Mesodermal cell (in vitro differentiated cells): ENCODE data around the gene TMEM219.
"Not testable (repeated sequence)": the region's sequence is repeated elsewhere in the genome, so short reads cannot be mapped to it uniquely, and the experiment has no call there.

Experiments
- H3K27ac ChIP-seq: 2 replicates; pipeline ENCODE4 v1.7.0; 2013; ENCODE audit warnings: mild to moderate bottlenecking, low read depth, low read length, moderate library complexity; ENCODE audit not compliant: severe bottlenecking
- H3K36me3 ChIP-seq: 2 replicates; pipeline ENCODE4 v1.7.1; 2013; ENCODE audit warnings: mild to moderate bottlenecking, low read length, moderate library complexity; ENCODE audit not compliant: control insufficient read depth, insufficient read depth
- H3K4me1 ChIP-seq: one replicate; pipeline ENCODE4 v1.7.1; 2013; ENCODE audit warnings: mild to moderate bottlenecking, low read length; ENCODE audit not compliant: insufficient read depth, control insufficient read depth, poor library complexity, severe bottlenecking
- H3K4me3 ChIP-seq: 2 replicates; pipeline ENCODE4 v1.7.0; 2013; ENCODE audit warnings: low read length, control low read depth, mild to moderate bottlenecking; ENCODE audit not compliant: insufficient read depth, poor library complexity, severe bottlenecking; ENCODE audit errors: extremely low read depth
- H3K9me3 ChIP-seq: 2 replicates; pipeline ENCODE4 v1.7.1; 2013; ENCODE audit warnings: mild to moderate bottlenecking, low read length, moderate library complexity; ENCODE audit not compliant: control insufficient read depth
- WGBS, 2 experiments: methylation state at CpG; one replicate each; pipeline ENCODE4 v1.1.5; 2013; ENCODE audit warnings: missing lambda C conversion rate in 2 of 2; ENCODE audit not compliant: insufficient coverage in 2 of 2; 5-methylcytosine and 5-hydroxymethylcytosine counted together

The TMEM219 gene

DNA sequence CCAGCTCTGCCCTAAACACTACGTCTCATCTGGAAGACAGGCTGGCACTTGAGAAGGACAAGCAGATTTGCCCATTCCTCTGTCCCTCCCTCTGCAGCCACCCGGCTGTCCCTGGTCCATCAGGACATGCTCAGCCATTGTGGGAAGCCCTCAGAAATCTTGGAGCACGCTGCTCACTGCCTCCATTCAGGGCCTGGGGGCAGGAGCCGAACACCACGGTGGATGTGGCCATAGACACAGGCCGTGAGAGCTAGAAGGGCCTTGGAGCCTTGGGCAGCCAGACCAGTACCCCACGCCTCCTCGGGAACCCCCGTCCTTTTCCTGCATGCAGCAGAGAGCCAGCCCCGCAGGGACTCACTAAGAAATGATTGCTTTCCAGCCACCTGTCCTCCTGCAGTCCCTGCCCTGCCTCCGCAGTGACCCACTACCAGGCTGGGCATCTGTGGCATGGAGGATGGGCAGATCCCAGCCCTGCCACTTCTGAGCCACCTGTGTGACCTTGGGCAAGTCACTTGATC lies 45.6 kb downstream of the TMEM219 start:
- no peaks in the 10 kb centered on the region for H3K9me3 ChIP-seq
- WGBS, 2 experiments, result 84 to 89% methylated on average over 10 to 11 of the region's 11 CpGs
- H3K36me3 ChIP-seq, result peaks cover 11% of the 10 kb centered on the region
- H3K27ac ChIP-seq, result no peak overlapping the region
- no peaks in the 10 kb centered on the region for H3K4me1 ChIP-seq
- no peak overlapping the region for H3K4me3 ChIP-seq

GRCh38 chr16:30009085-30009862 lies 47.4 kb downstream of the TMEM219 start:
- H3K9me3 ChIP-seq, result no peaks in the 10 kb centered on the region
- H3K4me3 ChIP-seq, result no peak overlapping the region
- peaks cover 9% of the 10 kb centered on the region for H3K36me3 ChIP-seq
- 68 to 71% methylated on average over 9 to 22 of the region's 26 CpGs for WGBS, 2 experiments
- H3K4me1 ChIP-seq, result no peaks in the 10 kb centered on the region
- no peak overlapping the region for H3K27ac ChIP-seq

- WGBS, 2 experiments, result 42 to 52% methylated on average over 20 to 28 of the region's 34 CpGs
- peak overlapping the region; percentile 44 for H3K4me3 ChIP-seq
- no peaks in the 10 kb centered on the region for H3K4me1 ChIP-seq
- no peaks in the 10 kb centered on the region for H3K9me3 ChIP-seq
- peaks cover 5% of the 10 kb centered on the region for H3K36me3 ChIP-seq
- no peak overlapping the region for H3K27ac ChIP-seq
Measured at GRCh38 chr16:30009990-30010843, 48.3 kb downstream of the TMEM219 start.

GRCh38 chr16:30010844-30011713 lies 49.2 kb downstream of the TMEM219 start, which contains the start of gene DOC2A:
TSS of gene DOC2A (minus strand) at chr16:30011027. CDS start at chr16:30010222, 805 bp downstream.
- H3K4me3 ChIP-seq, result peak within 1 kb of the TSS; percentile 44
- no peaks in the 10 kb centered on the region for H3K4me1 ChIP-seq
- WGBS, 2 experiments, result 0 to 1% methylated on average over 44 to 48 of the region's 99 CpGs
- H3K9me3 ChIP-seq, result no peaks in the 10 kb centered on the region
- H3K36me3 ChIP-seq, result no peaks in the 10 kb centered on the region
- H3K27ac ChIP-seq, result no peak within 1 kb of the TSS

DNA sequence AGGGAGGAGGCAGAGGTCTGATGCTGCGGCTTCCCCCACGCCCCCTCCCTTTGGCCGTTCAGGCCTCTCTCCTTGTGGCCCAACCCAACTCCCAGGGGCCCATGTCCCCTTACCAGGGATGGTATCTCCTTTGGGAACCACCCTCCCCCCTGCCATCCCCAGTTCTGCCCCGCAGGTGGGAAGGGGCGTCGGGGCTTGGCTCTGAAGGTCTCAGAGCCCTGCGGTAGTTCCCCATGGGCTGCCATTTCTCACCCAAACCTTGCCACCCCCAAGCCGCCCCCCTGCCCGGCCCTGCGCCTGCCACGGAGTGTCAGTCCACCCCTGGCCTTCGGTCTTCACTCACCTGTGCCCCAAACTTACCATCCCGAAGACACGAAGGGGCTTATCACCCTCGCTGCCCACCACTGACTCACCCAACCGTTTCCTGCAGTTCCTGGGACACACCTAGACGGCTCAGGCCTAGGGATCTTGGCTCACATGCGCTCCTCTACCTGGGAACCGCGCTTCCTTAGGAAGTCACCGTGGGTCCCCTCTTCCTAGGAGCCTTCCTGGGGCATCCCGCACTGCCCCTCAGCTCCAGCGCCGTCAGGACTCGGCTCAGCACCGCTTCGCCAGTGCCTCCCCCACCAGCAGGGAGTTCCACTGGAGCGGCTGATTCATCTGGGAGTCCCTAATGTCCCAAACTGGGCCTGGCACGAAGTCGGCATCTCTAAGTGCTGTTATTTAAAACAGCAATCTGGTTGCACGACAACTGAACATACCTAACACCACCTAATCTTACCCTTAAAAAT lies 50.0 kb downstream of the TMEM219 start:
- H3K4me1 ChIP-seq, result no peaks in the 10 kb centered on the region
- no peak overlapping the region for H3K27ac ChIP-seq
- H3K9me3 ChIP-seq, result no peaks in the 10 kb centered on the region
- WGBS, 2 experiments, result 18 to 25% methylated on average over 26 to 29 of the region's 31 CpGs
- peak overlapping the region; percentile 44 for H3K4me3 ChIP-seq
- no peaks in the 10 kb centered on the region for H3K36me3 ChIP-seq

DNA sequence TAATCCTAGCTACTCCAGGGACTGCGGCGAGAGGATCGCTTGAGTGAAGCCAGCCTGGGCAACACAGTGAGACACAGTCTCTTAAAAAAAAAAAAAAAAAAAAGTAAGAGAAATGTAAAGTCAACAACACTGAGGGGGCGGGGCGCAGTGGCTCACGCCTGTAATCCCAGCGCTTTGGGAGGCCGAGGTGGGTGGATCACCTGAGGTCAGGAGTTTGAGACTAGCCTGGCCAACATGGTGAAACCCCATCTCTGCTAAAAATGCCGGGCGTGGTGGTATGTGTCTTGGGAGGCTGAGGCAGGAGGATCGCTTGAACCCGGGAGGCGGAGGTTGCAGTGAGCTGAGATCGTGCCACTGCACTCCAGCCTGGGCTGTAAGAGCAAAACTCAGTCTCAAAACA lies 50.7 kb downstream of the TMEM219 start:
- H3K27ac ChIP-seq, H3K36me3 ChIP-seq, H3K9me3 ChIP-seq, H3K4me1 ChIP-seq, H3K4me3 ChIP-seq: not testable (repeated sequence)
- WGBS, 2 experiments, result 72 to 94% methylated on average over 8 to 11 of the region's 14 CpGs

DNA sequence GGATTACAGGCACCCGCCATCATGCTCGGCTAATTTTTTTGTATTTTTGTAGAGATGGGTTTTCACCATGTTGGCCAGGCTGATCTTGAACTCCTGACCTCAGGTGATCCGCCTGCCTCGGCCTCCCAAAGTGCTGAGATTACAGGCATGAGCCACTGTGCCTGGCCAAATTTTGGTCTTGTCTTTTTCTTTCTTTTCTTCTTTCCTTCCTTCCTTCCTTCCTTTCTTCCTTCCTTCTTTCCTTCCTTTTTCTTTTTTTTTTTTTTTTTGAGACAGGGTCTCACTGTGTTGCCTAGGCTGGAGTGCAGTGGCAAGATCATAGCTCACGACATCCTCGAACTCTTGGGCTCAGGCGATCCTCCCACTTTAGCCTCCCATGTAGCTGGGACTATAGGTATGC lies 53.6 kb downstream of the TMEM219 start:
- WGBS, 2 experiments, result 91 to 98% methylated on average over 7 of the region's 7 CpGs
- not testable (repeated sequence) for H3K9me3 ChIP-seq, H3K4me1 ChIP-seq, H3K36me3 ChIP-seq, H3K27ac ChIP-seq, H3K4me3 ChIP-seq

DNA sequence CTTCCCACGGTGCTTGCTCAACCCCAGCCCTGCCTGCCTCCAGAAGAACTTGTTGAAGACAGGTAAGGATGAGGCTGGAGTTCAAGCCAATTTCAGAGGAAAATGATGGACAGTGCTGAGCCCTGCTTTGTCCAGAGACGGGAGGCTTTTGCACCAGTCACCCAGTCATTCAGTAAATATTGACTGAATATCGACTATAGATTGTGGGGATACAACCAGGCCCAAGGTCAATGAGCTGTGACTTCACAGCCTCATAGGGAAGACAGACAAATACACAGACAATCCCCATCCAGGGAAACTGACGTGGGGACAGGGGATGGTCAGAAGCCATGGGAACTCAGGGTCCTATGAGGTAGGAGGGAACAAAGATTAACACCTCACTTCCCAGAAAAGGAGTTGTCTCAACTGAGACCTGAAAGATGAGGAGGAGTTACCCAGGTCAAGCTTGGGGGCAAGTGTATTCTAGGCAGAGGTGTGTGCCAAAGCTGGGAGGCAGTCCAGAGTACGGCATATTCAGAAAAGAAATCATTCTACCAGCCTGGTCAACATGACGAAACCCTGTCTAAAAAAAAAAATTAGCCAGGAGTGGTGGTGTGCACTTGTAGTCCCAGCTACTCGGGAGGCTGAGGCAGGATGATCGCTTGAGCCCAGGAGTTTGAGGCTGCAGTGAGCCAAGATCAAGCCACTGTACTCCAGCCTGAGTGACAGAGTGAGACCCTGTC lies 54.8 kb downstream of the TMEM219 start:
- Histone ChIP-seq H3K9me3 (no peaks in the 10 kb centered on the region), H3K4me3 (no peak overlapping the region), H3K4me1 (no peaks in the 10 kb centered on the region), H3K36me3 (no peaks in the 10 kb centered on the region), H3K27ac (no peak overlapping the region)
- 73 to 94% methylated on average over 5 to 7 of the region's 8 CpGs for WGBS, 2 experiments

GRCh38 chr16:30017277-30017656 lies 55.4 kb downstream of the TMEM219 start:
- H3K9me3 ChIP-seq, result no peaks in the 10 kb centered on the region
- no peaks in the 10 kb centered on the region for H3K36me3 ChIP-seq
- H3K4me3 ChIP-seq, result no peak overlapping the region
- 100% methylated on average over 2 of the region's 2 CpGs for WGBS, 2 experiments
- H3K4me1 ChIP-seq, result no peaks in the 10 kb centered on the region
- H3K27ac ChIP-seq, result no peak overlapping the region
